Pulmonary artery endothelial cell (primary cell): ENCODE results near the gene EME2. TPM values are rescaled to one million over a fixed set of nuclear protein-coding genes. Genes with fewer than 3 reads are reported as not detected.

Experiments
- DNase-seq: peaks from one replicate; pipeline ENCODE4 v3.0.0-alpha.2; 2011; ENCODE audit warnings: low read depth, low spot score
- total RNA-seq: library from RNA; depleted of rRNA; stranded (reverse); fragments of >200 nt; gene quantifications from 2 replicates; pipeline ENCODE4 v1.2.3, GENCODE V29; 2014

EME2 gene
- total RNA-seq, 1 donor from 2014 or later, result 5.9 TPM

DNA sequence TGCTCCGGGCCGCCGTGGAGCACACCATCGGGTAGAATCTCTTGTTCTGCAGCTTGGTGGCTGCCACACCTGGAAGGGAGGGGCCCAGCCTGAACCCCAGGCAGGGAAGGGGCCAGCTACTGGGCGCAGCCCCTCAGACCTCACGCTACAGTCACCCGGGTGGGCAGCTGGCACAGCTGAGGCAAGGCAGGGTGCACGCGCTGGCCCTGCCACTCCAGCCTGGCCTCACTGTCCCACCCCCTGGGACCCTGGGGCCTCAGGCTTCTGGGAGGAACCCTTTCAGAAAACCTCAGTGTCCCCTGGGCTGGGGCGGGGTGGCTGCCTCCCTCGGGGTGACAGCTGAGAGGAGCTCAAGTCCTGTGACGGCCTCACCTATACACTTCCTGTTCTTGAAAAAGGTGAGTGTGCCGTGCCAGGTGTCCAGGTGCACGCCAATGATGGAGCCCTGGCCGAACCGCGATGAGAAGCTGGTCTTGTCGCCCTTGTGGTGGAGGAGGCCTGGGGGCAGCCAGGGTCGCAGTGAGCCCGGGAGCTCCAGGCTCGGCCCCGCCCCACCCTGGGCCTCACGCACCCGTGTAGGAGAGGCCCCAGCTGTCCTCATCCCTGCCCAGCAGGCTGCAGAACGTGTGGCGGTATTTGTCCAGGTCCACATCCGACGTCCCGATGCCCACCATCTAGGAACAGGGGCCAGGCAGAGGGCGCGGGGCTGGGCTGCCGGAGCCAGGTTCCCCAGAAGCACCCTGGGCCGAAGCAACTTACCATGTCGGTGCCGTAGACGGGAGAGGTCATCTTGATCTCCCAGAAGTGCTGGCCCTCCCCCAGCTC is 5.0 kb downstream of the EME2 start:
- DNase-seq, result no peak

DNA sequence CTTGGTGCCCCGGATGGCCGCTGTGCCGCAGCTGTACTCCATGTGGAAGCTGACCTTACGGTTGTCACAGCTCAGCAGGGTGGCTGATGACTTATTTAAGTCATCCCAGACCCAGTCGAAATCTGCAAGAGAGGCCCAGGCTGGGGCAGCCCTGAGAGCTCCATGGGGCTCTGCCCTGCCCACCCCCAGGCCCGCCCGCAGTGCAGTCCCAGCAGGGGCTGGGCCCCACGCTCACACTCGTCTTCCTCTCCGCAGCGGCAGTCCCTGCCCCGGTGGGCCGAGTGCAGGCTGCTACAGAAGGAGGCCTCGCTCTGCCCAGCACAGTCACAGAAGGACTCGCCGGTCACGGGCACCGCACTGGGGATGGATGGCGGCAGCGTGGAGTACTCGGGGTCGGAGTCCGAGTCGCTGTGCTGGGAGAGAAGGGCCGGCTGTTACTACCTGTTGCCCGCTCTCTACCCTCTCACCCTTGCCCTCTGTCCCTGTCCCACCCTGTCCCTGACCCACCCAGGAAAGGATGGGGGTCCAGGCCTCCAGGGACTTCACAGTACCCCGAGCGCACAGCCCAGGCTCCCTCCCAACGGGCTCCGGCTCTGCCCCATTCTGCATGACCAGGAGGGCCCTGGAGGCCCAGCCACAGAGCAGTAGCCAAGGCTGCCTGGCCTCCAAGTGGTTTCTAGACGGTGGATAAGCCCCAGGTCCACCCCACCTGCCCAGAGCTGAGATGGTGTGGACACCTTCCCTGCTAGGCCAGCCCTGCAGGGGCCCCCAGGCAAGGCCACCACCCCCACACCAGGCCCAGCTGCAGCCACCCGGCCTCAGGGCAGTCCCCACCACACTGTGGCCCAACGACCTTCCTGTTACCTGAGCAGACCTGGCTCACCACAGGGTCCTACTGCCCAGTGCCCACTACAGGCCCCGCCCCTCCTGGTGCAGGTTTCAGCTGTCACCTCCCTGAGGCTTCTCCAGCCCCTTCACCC is 5.9 kb downstream of the EME2 start:
- no peak for DNase-seq

DNA sequence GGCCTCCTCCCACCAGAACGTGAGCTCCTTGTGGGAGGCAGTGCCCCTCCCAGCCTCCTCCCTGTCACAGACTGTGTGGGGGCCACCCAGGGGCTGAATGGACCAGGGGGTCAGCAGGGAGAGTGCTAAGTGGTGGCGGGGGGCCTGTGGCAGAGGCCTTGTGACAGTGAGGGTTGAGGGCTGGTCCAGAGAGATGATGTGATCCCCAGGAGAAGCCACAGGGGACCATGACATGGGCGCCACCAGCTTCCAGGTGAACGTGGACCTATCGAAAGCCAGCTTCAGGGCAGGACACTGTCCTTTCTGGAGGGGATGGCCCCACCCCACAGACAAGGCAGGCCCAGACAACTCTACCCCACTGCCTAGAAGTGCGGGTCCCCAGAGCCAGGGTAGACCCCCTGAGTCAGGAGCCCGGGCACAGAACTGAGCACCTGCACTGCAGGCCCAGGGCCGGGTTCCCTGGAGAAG is 6.7 kb downstream of the EME2 start:
- no peak for DNase-seq

DNA sequence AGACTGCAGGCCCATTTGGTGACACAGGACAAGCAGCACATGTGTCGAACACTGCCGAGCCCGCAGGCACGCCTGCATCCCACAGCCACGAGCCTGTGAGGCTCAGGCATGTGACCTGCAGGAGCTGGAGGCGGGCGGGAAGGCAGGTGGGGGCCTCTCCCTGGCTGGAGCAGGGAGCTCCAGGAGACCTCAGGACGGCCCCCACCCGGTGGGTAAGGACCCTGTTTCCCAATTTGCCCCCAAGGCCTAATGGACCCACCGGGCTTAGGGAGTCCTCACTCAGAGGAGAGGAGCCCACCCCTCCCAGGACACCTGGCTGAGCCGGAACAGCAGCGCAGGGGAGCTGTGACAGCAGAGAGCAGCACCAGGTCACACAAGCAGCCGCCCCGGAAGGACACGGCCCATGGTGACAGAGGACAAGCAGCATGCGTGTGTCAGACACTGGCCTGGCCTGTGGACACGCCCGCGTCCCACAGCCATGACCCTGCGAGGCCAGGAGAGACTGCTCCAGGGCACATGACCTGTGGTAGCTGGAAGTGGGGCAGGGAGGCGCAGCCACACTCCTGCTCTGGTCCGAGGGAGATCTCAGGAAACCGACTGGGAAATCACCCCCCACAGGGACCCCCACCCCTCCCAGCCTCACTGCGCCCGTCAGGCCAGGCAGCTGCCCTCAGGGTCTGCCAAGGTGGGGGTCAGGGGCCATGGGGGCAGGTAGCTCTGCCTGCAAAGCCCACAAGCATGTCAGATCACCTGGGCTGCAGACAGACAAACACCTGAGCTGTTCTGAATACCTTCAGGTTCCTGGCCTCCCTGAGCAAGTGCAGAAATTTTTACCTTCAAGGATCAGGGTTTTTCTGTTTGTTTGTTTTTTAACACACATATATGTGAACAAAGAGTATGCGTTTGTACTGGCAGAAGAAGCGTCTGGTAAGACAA is 7.4 kb downstream of the EME2 start:
- DNase-seq, result no peak

DNA sequence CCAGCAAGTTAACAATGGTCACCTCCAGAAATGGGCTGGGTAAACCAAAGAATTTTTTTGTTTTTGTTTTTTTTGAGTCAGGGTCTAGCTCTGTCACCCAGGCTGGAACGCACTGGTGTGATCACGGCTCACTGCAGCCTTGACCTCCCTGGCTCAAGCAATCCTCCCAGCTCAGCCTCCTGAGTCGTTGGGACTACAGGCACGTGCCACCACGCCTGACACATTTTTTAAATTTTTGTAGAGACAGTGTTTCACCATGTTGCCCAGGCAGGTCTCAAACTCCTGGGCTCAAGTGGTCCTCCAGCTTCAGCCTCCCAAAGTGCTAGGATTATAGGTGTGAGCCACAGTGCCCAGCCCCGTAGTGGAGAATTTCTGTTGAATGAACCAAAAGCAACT is 8.1 kb downstream of the EME2 start:
- no peak for DNase-seq

DNA sequence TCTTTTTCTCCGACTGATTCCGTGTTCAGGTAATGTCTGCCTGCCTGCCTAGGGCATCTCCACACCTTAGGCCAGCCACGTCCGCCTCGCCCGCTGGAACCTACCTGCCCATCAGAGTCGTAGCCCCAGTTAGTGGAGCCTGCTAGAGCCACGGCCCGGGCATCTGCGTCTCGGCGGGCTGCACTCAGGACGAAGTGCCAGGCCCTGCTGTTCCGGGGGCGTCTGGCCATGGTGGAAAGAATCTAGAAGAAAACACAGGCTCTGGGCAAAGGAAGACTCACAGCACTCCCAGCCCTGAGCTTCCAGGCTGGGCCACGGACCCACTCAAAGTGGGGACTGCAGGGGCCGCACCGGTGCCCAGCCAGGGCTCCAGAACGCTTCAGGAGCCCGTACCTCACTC is 8.6 kb downstream of the EME2 start:
- no peak for DNase-seq

DNA sequence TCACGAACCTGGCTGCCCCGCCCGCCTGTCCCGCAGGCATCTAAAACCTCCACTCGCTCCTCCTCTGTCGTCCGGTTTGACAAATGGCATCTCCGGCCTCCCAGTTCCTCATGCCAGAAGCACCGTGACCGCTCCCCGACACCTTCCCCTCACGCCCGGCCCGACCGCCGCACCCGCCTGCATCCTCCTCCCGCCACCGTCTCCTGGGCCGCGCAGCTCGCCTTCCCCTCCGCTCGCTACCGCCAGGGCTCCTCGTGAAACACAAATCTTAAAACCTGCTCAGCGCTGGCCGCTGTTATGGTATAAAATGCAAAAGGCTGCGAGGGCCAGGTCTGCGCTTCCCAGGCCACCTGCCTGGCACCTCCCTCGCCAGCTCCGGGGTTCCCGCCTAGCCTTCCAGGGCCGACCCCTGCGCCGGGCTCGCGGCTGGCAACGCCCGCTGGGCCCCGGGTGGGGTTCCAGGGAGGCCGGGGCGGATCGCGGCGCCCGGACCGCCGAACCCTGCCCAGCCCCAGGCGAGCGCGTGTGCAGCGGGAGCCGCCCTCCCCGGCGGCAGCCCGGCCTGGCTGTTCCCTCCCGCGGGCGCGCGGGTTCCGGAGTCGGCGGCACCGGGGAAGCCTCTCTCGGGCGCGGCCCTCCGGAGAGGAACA is 9.3 kb downstream of the EME2 start:
- no peak for DNase-seq

DNA sequence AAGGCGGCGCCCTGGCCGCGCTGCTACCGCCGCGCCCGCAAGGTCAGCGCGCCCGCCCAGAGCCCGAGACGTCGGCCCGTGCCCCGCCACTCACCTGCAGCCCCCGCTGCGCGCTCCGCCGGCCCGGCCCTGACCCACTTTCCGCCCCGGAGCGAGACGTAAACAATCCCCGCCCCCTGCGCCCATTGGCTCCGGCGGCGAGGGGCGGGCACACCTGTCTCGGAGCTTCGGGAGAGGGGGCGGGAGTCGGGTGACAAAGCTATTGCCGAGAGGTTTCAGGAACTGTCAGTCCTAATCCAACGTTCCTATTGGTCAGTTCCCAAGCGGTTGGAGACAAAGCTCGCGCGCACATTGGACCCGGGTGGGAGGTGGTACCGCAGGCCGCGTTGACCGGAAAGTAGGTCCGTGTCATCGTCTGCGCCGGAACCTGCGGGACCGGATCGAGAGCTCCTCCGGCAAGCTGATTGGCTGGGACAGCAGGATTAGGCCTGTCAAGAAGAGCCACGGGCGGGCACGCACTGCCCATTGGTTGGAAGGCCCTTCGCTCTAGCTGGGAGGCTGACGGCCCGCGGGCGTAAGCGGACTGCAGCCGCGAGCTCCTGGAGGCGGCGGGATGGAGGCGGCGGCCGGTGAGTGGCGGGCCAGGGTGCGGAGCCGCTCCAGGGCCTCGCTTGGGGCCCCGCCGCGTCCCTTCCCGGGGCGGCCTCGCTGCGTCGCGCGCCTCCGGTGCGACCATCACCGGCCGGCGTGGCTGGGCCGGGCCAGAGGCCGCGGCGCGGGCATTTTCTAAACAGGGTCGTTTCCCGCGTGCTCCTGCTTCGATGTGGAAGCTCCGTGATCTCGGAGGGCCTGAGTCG is 10.0 kb downstream of the EME2 start, which contains the start of the genes NUBP2 and SPSB3:
Gene NUBP2, plus strand, starts transcription at position 553 of the 857 bp plus-strand sequence. Its CDS starts 61 bp downstream, at position 614.
Gene SPSB3, minus strand, starts transcription at position 164 of the 857 bp plus-strand sequence. CDS start 1,088 bp downstream, outside the sequence.
- DNase-seq, result peak; percentile 100

DNA sequence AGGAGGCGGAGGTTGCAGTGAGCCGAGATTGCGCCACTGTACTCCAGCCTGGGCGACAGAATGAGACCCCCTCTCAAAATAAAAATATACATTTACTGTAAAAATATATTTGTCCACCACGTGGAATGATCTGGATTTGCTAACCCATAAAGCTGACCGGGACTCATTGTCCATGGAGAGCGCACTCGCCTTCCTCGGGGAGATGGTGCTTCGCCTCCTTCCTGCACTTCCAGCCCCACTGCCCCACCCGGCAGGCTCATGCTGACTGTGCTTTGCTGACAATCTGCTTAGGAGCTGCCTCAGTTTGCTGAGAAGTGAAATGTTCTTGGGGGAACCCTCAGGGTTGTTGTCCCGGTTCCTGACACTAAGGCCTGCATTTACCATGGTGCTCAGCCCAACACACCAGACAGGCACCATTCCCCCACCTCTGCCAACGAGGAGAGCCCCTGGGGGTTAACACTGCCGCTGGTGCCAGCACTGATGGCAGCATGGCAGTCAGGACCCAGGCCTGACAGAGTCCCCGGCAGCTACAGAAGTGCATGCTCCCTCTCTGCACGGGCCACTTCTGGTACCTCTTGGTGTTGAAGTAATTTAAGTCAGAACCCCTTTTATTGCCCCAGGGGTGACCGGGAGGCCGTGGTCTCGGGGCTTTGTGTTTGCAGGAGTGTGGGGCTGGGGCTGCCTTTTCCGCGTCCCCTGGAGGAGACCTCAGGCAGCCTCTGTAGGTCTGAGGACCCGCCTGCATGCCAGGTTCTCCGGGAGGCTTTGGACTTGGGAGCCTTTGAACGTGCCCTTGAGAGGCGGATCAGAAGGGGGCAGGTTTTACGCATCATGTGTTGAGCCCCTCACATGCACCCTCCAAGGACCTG is 12.6 kb downstream of the EME2 start:
- no peak for DNase-seq

DNA sequence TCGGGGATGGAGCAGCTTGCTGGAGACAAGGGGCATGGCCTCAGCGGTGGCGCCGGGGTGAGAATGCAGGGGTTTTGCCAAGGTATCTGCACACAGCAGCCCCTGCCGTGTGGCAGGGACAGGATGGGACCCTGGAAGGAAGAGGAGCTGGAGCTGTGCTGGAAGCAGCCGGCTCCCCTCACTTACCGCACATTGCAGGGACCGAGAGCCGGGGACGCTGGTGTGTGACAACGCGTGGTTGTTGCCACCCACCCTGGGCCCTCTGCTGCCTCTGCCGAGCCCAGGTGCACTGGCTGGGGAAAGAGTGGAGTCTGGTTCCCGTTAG is 13.2 kb downstream of the EME2 start:
- no peak for DNase-seq

DNA sequence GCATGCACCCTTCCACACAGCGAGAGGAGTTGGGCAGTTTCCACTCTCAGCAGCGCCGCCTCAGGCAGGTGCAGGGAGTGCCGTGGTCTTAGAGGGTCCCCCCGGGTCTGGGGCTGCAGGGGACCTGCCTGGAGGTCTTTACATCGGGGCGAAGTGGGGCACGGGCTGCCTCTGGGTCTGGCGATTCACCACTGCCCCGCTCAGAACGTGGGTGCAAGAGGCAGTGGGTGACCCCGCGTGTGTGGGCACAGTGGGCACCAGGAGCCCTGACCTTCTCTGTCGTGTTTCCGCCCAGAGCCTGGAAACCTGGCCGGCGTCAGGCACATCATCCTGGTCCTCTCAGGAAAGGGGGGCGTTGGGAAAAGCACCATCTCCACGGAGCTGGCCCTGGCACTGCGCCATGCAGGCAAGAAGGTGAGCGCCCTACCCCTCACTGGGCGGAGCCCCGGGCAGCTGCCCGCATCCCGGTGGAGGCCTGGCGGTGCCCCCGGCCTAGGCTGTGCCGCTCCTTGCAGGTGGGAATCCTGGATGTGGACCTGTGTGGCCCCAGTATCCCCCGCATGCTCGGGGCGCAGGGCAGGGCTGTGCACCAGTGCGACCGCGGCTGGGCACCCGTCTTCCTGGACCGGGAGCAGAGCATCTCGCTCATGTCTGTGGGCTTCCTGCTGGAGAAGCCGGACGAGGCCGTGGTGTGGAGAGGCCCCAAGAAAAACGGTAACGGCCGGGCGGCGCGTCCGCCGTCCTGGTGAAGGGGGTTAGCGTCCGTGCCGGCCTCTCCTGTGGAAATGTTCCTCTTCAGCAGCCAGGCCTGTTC is 13.8 kb downstream of the EME2 start:
- DNase-seq, result no peak

DNA sequence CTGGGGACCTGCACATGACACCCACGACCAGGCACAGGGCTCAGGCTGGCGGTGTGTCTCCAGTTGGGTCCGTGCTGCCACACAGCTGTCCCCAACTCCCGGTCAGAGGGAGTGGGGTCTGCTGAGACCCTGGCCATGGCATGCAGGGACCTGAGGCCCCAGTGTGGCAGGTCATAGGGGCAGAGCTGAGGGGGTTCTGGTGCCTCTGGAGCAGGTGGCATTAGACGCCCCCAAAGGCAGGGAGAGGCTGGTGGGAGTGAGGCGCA is 14.4 kb downstream of the EME2 start:
- DNase-seq, result no peak

DNA sequence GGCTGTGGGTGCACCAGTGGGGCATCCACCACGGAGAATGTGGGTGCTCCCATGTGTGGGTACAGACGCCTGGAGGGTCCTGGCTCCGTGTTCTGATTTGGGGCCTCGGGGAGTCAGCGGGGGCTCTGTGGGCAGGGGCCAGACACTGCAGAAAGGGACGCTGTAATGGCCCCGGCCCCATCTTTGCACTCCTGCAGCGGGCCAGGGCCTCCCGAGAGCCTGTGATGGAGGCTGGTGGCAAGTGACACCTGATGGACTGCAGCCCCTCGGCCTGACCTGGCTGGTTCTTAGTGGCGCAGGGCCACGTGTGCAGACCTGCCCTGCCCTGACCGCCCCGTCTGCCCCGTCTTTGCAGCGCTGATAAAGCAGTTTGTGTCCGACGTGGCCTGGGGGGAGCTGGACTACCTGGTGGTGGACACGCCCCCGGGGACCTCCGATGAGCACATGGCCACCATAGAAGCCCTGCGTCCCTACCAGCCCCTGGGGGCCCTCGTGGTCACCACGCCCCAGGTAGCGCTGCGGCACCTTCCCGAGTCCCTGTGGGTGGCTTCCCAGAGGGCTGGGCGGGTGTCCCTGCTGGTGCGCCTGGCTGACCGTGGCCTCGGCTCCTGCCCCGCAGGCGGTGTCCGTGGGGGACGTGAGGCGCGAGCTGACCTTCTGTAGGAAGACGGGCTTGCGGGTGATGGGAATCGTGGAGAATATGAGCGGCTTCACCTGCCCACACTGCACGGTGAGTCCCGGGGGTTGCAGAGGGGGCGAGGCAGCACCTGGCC is 14.9 kb downstream of the EME2 start:
- no peak for DNase-seq

DNA sequence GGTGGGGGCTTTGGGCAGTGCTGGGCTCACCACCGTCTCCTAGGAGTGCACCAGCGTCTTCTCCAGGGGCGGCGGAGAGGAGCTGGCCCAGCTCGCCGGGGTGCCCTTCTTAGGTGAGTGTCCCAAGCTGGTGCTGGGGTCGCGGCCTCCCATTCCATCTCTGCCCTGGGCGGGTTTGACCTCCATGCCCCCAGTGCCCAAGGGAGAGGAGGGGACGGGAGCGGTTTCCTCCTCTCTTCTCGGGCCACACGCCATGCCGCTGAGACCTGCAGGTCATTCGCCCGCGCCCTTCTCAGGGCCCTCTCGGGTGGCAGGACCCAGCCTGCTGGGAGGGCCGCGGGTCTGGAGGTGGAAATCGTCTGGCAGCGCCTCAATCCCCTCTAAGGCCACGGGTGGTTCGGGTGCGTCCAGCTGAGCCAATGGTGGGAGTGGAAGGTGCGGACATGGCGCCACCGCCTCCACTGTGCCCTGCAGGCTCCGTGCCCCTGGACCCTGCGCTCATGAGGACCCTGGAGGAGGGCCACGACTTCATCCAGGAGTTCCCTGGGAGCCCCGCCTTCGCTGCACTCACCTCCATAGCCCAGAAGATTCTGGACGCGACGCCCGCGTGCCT is 15.6 kb downstream of the EME2 start:
- DNase-seq, result no peak

DNA sequence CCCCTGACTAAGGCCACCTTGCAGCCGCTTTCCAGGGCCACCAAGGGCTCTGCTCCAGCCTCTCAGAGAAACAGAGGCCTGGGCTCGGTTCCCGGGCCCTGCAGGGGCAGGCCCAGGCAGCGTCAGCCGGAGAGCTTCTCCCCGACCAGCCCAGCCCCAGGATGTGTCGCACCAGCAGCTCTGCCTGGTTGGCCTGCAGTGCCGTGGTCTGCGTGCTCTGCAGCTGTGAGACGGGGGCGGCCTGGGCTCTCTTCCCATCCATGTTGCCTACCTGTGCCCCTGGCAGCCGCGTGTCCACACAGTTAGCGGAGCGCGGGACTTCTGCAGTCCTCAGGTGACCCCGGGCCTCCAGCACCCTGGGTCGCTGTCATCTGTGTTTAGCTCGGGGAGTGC is 16.1 kb downstream of the EME2 start:
- no peak for DNase-seq

DNA sequence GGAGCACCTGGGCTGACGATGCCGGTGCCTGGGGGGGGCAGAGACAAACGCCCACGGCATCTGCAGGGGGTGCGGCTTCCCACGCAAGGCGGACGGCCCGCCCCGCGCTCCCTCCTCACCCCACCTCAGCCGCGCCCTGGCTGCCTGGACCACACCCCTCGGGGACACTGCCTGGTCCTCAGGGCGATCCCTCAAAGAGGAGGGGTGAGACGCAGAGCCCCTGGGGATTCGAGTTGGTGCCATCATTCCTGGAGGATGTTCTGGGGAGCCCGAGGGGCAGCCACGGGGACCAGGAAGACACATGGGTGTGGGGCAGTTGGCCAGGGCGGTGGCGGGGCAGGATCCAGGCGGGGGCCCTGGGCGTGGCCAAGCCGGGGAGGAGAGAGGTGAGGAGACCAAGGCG is 17.0 kb downstream of the EME2 start:
- no peak for DNase-seq

DNA sequence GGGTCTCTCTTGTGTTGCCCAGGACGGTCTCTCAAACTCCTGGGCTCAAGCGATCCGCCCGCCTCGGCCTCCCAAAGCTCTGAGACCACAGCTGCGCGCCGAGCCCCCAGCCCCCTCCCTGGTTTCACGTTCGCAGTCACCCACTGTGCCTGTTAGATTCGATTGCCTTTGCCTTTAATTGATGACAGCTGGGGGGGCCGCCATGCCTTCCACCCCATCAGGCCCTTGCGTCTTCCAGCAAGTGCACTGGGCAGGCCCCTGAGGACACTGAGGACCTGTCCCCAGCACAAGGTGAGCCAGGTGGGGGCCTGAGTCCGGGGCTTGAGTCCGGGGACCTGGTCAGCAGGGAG is 17.6 kb downstream of the EME2 start:
- DNase-seq, result no peak
